GM21526 (cell line): ENCODE results near the gene ATP8A2.
"Not testable (repeated sequence)": the region's sequence is repeated elsewhere in the genome, so short reads cannot be mapped to it uniquely, and the experiment has no call there.

Source experiments
- ATAC-seq: cut with Tn5 transposase; IDR thresholded peaks from one replicate; pipeline ENCODE4 v1.9.1; 2021; ENCODE audit warnings: moderate library complexity; ENCODE audit not compliant: unreplicated experiment, low FRiP score

Gene ATP8A2

GRCh38 chr13:26050568-26051230 is 678.9 kb downstream of the ATP8A2 start:
- no peak for ATAC-seq

GRCh38 chr13:26051231-26051656 is 679.5 kb downstream of the ATP8A2 start:
- ATAC-seq = no peak

GRCh38 chr13:26051657-26052311 is 680.0 kb downstream of the ATP8A2 start, which contains the start of gene SHISA2:
Gene SHISA2 (minus strand): TSS chr13:26052016. CDS start chr13:26050975, 1,041 bp downstream.
- ATAC-seq = no peak

- ATAC-seq = no peak
Measured at GRCh38 chr13:26052337-26052736, 680.6 kb downstream of the ATP8A2 start.

- ATAC-seq = no peak
Measured at GRCh38 chr13:26053418-26053980, 681.7 kb downstream of the ATP8A2 start.

- ATAC-seq = no peak
Measured at GRCh38 chr13:26054896-26055295, 683.1 kb downstream of the ATP8A2 start.

GRCh38 chr13:26058704-26059103 is 686.9 kb downstream of the ATP8A2 start:
- ATAC-seq = no peak

- no peak for ATAC-seq
Measured at GRCh38 chr13:26060357-26060756, 688.6 kb downstream of the ATP8A2 start.

- ATAC-seq = no peak
Measured at GRCh38 chr13:26061256-26061655, 689.5 kb downstream of the ATP8A2 start.

- ATAC-seq = no peak
Measured at GRCh38 chr13:26061947-26062346, 690.2 kb downstream of the ATP8A2 start.

- no peak for ATAC-seq
Measured at GRCh38 chr13:26062853-26063444, 691.2 kb downstream of the ATP8A2 start.

GRCh38 chr13:26066492-26066891 is 694.7 kb downstream of the ATP8A2 start:
- not testable (repeated sequence) for ATAC-seq

GRCh38 chr13:26067601-26068000 is 695.8 kb downstream of the ATP8A2 start:
- ATAC-seq = no peak

- not testable (repeated sequence) for ATAC-seq
Measured at GRCh38 chr13:26068372-26068771, 696.6 kb downstream of the ATP8A2 start.

GRCh38 chr13:26069642-26070041 is 697.9 kb downstream of the ATP8A2 start:
- not testable (repeated sequence) for ATAC-seq

GRCh38 chr13:26071691-26072090 is 699.9 kb downstream of the ATP8A2 start:
- ATAC-seq = no peak

- ATAC-seq = not testable (repeated sequence)
Measured at GRCh38 chr13:26072335-26072734, 700.6 kb downstream of the ATP8A2 start.

- ATAC-seq = no peak
Measured at GRCh38 chr13:26074706-26075105, 702.9 kb downstream of the ATP8A2 start.
